Activated CD8-positive, alpha-beta T cell treated with anti-CD3 and anti-CD28 coated beads for 36 hours (primary cell): Measurements from ENCODE around the gene FAM3D. TPM values are rescaled to one million over a fixed set of nuclear protein-coding genes. Genes with fewer than 3 reads are reported as not detected.
A peak's percentile ranks its signal among the peaks of the same experiment; 100 is the strongest.

Experiments used
- ATAC-seq: fragments of 200-7000 bp; cut with Tn5 transposase; one replicate; pipeline ENCODE4 v1.10.0; 2021; ENCODE audit warnings: mild to moderate bottlenecking, moderate library complexity
- CTCF ChIA-PET: fragments of 350-600 bp; sonication (Branson Sonifier 250); formaldehyde crosslinking; loops from one replicate; lab custom pipeline; 2021; ENCODE audit warnings: antibody characterized with exemption; lab: Charles Lee
- POLR2A ChIA-PET: fragments of 350-600 bp; sonication (Branson Sonifier 250); formaldehyde crosslinking; loops from one replicate; lab custom pipeline; 2021; ENCODE audit warnings: antibody characterized with exemption; lab: Charles Lee
- DNase-seq: peaks from one replicate; pipeline ENCODE4 v3.0.0-alpha.2; 2020
- H3K27ac Mint-ChIP-seq: one replicate; pipeline ENCODE4 v1.8.0; 2021; ENCODE audit warnings: mild to moderate bottlenecking, mixed read lengths
- H3K27me3 Mint-ChIP-seq: one replicate; pipeline ENCODE4 v1.8.0; 2021; ENCODE audit warnings: mixed read lengths
- H3K36me3 Mint-ChIP-seq: one replicate; pipeline ENCODE4 v1.8.0; 2021; ENCODE audit warnings: low read depth, mixed read lengths
- H3K4me1 Mint-ChIP-seq: one replicate; pipeline ENCODE4 v1.8.0; 2021; ENCODE audit warnings: low read depth, mixed read lengths
- H3K4me3 Mint-ChIP-seq: one replicate; pipeline ENCODE4 v1.8.0; 2021; ENCODE audit warnings: mild to moderate bottlenecking, moderate library complexity, mixed read lengths
- H3K9me3 Mint-ChIP-seq: one replicate; pipeline ENCODE4 v1.8.0; 2021; ENCODE audit warnings: mixed read lengths
- CTCF ChIP-seq: fragments of 200-600 bp; IDR thresholded peaks from one replicate; pipeline ENCODE4 v1.8.0; 2022; ENCODE audit warnings: antibody characterized with exemption, mild to moderate bottlenecking
- intact Hi-C: fragments of 100-400 bp; cut with micrococcal nuclease; formaldehyde crosslinking; loops from one replicate; pipeline ENCODE4 v1.10.0; 2022
- total RNA-seq, 2 experiments: library from RNA; stranded (reverse); gene quantifications; one replicate each; pipeline ENCODE4 v1.2.3, GENCODE V29; 2021

The FAM3D gene
- total RNA-seq, 2 experiments from 2014 or later, result not detected

GRCh38 chr3:58640700-58641372, 25.7 kb downstream of the FAM3D start:
- H3K9me3 Mint-ChIP-seq, result no peaks in the 10 kb centered on the region
- POLR2A ChIA-PET, result no interaction called here
- TF ChIP-seq CTCF, result peak; percentile 91
- DNase-seq, result peak; percentile 71
- no peaks in the 10 kb centered on the region for H3K36me3 Mint-ChIP-seq
- intact Hi-C loops, result loop anchor here (2.0 kb wide), 1 partner anchor 412 kb away; no protein-coding TSS in a partner anchor
- H3K27me3 Mint-ChIP-seq, result no peaks in the 10 kb centered on the region
- H3K4me3 Mint-ChIP-seq, result no peak overlapping the region
- ATAC-seq, result peak; percentile 98
- CTCF ChIA-PET, result interaction anchor here (0.7 to 4.8 kb wide), 13 partner anchors 10 to 416 kb away, joined by 3 to 37 read pairs (median 3); no protein-coding TSS in a partner anchor
- H3K4me1 Mint-ChIP-seq, result no peaks in the 10 kb centered on the region
- no peak overlapping the region for H3K27ac Mint-ChIP-seq

GRCh38 chr3:58639842-58640241, 26.7 kb downstream of the FAM3D start:
- POLR2A ChIA-PET, result interaction anchor here (0.8 kb wide), 1 partner anchor 18 kb away, joined by 5 read pairs; no protein-coding TSS in a partner anchor
- Mint-ChIP-seq H3K4me3 (no peak overlapping the region), H3K9me3 (no peaks in the 10 kb centered on the region), H3K4me1 (no peaks in the 10 kb centered on the region), H3K27ac (no peak overlapping the region), H3K36me3 (no peaks in the 10 kb centered on the region), H3K27me3 (no peaks in the 10 kb centered on the region)
- CTCF ChIA-PET, result interaction anchor here (0.6 to 4.8 kb wide), 9 partner anchors 9 to 413 kb away, joined by 3 to 37 read pairs (median 4); no protein-coding TSS in a partner anchor
- intact Hi-C loops, result loop anchor here (2.0 kb wide), 1 partner anchor 413 kb away; no protein-coding TSS in a partner anchor
- DNase-seq, result no peak
- TF ChIP-seq CTCF, result no peak
- ATAC-seq, result no peak

- ChIA-PET CTCF (interaction anchor here (0.9 to 4.8 kb wide), 8 partner anchors 8 to 414 kb away, joined by 3 to 37 read pairs (median 5); no protein-coding TSS in a partner anchor), POLR2A (interaction anchor here (0.8 kb wide), 1 partner anchor 17 kb away, joined by 5 read pairs; no protein-coding TSS in a partner anchor)
- no peaks in the 10 kb centered on the region for H3K9me3 Mint-ChIP-seq
- intact Hi-C loops, result no loop called here
- no peaks in the 10 kb centered on the region for H3K36me3 Mint-ChIP-seq
- no peak overlapping the region for H3K27ac Mint-ChIP-seq
- no peaks in the 10 kb centered on the region for H3K27me3 Mint-ChIP-seq
- DNase-seq (no peak), ATAC-seq (no peak)
- H3K4me1 Mint-ChIP-seq, result no peaks in the 10 kb centered on the region
- no peak overlapping the region for H3K4me3 Mint-ChIP-seq
- TF ChIP-seq CTCF, result no peak
Observed at GRCh38 chr3:58639001-58639400, 27.6 kb downstream of the FAM3D start.

GRCh38 chr3:58638591-58638990, 28.0 kb downstream of the FAM3D start:
- POLR2A ChIA-PET, result no interaction called here
- H3K27me3 Mint-ChIP-seq, result no peaks in the 10 kb centered on the region
- H3K4me3 Mint-ChIP-seq, result no peak overlapping the region

More at GRCh38 chr3:58638591-58638990, 28.0 kb downstream of the FAM3D start:
- no peak for DNase-seq
- TF ChIP-seq CTCF, result no peak
- Mint-ChIP-seq H3K36me3 (no peaks in the 10 kb centered on the region), H3K9me3 (no peaks in the 10 kb centered on the region), H3K4me1 (no peaks in the 10 kb centered on the region), H3K27ac (no peak overlapping the region)
- intact Hi-C loops, result no loop called here
- ATAC-seq, result no peak
- CTCF ChIA-PET, result interaction anchor here (0.9 to 4.8 kb wide), 5 partner anchors 7 to 414 kb away, joined by 3 to 37 read pairs (median 15); no protein-coding TSS in a partner anchor
